GF-D8 (cell line): ENCODE measurements around the gene EHD4.

Experiments used
- DNase-seq: peaks from one replicate; lab custom pipeline; 2025; lab: John Stamatoyannopoulos, UW

EHD4 gene

DNA sequence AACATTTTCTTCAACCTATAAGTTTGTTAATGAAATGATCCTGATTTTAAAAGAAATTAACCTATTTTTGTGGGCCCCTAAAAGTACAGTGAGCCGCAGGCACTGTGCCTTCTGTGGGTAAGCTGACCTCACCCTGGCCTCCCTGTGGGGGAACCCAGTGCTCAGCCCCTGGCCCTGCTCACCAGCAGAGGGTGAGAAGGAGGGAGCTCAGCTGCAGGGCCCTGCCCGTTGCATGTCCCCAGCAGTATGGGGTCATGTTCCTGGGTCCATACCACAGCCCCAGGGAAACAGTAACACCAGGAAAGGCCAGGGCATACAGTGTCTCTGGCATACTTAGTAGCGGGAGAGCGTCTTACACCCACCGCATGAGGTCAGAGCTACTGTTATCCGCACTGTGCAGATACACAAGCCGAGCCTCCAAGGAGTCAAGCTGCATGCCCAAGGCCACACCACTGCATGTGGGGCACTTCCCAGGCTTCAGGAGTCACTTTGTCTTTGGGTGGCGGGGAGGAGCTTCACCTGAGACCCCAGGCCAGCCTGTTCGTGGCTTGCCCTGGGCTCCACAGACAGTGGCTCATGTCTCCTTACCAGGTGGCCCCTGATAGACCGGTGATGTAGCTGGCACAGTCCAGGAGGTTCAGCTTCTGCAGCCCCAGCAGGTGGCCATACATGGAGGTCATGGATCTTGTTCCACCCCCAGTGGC is 22.6 kb upstream of the EHD4 start:
- no peak for DNase-seq

DNA sequence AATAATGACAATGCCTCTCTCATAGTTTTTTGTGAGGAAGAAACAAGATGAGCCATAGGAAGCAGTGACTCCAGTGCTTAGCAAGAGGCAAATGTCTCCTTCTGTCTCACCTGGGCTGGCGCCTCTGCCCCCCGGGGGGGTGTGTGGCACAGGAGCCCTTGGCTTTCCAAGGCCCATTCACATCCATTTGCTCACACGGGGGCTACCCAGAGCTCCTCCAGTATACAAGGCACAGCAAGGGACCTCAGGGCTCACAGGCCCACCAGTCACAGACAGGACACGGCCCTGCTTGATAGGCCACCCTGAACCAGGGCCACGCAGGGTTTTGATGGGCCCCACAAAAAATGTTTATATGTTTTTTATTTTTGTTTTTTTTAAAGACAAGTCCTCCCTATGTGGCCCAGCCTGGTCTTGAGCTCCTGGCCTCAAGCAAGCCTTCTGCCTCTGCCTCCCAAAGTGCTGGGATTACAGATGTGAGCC is 21.9 kb upstream of the EHD4 start:
- DNase-seq, result no peak

DNA sequence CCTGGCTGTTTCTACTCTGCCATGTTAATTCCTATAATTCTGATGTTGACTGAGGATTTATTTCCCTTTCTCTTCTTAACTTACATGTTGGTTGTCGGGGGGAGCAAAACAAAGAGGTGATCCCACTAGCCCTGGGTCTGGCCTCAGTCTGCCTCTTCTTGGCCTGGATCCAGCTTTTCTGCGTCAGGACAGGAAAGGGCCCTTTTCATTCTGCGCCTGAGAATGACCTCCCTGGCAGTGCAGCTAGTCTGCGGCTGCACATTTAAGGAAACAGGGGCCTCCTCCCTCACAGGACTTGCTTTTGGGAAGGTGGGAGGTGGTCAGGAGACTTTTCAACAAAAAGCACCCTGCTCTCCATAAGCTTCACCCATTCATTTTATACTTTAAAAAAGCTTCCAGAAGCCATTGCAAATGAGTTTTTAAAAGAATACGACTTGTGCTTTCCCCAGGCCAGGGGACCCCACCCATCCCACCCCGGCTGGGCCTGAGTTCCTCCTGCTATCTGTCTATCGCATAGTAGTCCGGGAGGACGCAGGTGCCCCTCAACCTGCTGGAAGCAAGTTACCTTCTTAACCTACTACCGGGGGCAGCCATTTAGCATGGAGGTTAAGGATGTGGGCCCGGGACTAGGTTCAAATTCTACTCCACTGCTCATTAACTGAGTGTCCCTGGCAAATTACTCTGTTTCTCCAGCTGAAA is 21.3 kb upstream of the EHD4 start:
- DNase-seq, result no peak

DNA sequence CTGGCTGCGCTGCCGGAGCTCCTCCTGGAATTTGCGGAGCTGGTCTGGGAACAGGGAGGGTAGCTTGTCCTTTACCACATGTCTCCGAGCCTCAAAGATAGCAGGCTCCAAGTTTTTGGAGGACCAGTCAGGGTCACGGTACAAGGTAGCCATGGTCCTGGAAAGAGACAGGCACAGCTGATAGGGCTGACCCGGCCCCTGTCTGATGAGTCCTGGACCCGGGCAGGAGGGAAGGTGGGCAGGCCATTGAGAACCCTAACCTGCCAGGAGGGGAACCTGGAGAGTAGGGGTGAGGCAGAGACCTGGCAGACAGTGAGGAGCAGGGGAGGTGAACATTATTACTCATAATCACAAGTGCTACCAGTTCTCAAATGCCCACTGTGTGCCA is 20.4 kb upstream of the EHD4 start:
- DNase-seq, result no peak

DNA sequence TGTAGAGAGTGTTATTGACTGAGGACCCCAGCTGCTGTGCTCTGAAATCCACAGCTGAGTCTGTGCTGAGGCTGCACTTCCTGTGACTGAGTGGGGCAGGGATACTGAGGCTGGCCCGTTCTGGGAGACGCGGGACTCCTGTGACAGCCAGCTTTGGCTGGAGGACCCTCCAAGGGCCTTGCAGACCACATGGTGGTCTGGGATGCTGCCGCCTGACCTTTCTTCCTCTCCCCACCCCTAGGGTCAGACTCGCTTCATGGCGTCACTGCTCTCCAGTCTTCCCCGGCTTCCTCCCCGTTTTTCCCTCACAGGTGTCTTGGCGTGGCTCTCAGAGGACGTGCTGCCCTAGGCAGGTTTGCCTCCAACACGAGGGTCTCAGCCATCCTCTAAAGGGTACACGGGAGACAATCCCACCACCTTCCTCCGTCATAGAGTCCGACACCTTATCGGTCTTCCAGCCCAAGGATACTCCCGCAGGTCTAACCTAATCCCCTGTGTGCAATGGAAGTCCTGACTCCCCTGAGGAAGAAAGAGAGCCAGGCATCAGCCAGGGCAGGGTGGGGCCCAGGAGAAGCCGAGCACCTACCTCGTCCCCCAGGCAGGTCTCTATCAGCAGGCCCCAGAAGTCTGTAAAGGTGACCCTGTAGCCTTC is 19.9 kb upstream of the EHD4 start:
- DNase-seq, result no peak

DNA sequence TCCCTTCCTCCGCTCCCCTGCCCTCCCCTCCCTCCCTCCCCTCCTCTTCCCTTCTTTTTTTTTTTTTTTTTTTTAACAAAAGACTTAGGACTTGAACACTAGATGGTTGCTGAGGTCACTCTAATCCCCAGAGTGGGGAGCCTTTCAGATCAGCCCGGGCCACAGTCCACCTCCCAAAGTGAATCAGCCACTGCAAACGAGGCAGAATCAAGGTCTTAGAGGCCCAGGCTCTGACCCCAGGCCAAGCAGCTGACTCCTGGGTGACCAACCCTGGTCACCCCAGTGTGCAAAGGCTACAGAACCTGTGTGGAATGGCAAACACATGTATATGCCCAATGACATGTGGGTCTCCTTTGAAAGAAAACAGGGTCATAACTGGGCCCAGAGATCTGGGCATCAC is 18.3 kb upstream of the EHD4 start:
- DNase-seq, result no peak

DNA sequence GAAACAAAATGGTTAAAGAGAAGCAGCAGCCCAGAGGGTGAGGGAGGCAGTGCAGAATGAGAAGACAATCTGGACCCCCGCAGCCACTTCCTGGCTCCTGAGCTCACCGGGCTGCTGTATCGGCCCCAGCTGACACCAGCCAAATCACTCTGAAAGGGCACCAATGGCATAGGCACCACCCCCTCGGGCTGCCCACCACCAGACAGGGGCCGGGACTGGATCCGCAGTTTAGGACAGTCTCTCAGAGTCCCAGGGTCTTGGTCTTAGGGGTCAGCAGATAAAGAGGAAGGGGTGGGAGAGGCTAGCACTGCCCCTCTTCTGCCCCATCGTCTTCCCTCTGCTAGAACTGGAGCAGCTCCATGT is 17.9 kb upstream of the EHD4 start:
- DNase-seq, result no peak

DNA sequence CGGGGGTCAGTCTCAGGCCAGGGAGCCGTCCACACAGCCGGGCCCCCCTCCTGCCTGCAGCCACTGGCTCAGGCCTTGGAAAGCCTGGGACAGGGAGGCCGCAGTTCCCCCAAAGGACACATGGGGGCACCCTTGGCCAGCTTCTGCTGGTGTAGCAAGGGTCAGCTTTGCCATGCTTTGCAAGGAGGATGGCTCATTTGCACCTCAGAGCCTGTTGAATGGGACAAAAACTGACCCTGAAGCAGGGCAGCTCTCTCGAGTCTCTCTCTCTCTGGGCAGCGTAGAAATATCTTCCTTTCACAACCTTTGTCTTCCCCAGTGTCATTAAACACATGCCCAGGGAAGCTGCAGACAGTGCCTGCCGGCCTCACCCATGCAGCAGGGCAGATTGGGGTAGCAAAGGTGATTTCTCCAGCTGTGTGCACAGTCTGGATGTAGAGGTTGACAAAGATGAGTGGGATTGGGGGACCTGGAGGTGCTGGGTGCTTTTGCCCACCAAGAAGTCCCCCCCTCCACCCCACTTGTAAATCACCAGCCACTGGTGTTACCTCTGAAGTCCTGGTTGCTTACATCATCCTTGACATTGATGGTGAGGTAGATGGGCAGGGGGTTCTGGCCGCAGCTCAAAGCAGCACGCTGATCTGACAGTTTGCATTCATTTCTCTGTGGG is 17.4 kb upstream of the EHD4 start:
- no peak for DNase-seq

DNA sequence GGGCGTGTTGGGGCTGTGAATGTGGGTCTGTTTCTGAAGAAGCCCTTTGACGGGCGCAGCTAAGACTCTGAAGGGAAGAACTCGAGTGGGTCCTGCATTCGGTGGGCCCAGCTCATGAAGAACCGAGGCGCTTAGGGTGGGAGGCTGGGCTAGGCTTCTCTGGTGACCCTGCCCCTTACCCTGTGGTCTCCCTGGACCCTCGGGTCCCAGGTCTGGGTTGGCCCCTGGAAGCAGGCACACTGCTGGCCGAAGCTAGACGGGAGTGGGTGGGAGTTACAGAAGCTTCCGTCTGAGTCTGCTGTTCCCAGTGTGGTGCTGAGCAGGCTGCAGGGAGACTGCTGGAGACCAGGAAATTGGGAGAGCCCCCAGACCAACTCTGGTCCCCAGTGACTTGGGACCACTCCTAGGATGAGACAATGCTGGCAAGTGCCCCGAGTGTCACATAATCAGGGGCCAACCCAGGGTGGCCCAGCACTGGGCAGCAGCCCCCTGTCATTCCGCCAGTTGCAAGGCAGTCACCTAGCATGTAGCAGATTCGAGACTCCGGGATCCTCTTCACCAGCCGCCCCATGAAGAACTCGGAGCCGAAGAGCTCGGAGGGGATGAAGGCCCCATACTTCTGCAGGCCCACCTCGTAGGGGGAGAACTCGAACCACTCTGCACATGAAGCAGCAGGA is 16.7 kb upstream of the EHD4 start:
- no peak for DNase-seq

DNA sequence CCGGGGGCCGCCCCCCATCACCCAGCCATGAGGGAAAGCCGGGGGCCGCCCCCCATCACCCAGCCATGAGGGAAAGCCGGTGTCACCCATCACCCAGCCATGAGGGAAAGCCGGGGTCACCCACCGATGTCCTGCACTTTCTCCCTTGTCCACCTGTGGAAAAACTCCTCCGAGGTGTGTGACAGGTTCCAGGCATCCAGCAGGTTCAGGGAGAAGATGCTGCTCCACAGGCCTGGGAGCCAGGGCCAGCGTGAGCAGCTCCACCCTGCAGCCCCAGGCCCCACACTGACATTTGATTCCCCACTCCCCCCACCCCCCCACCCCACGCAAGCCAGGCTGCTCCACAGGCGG is 15.5 kb upstream of the EHD4 start:
- no peak for DNase-seq

DNA sequence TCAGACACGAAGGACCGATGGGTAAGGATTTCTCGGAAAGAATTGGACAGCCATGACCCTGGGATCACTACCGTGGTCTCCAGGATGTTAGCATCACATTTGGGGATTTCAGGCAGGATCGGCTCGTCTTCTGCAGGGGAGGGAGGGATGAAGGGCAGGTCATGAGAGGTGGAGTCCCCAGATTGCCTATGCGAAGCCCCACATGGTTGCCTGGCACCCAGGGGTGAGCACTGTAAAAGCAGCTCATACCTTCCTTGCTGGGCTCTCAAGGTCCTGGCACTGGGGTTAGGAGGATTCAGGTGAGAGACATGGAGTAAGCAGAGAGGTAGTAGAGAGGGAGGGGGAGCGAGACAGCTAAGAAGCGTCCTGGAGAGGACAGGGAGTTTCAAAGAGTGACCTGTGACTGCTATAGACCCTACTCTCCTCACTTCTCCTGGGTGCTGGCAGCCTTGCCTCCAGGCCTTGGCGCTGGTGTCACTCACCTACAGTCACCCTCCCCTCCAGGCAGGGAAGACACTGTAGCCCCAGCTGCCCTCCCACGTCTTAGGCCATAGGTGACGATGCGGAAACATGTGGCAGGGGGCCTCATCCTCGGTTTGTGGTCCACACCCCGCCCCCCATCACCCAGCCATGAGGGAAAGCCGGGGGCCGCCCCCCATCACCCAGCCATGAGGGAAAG is 15.0 kb upstream of the EHD4 start:
- no peak for DNase-seq

DNA sequence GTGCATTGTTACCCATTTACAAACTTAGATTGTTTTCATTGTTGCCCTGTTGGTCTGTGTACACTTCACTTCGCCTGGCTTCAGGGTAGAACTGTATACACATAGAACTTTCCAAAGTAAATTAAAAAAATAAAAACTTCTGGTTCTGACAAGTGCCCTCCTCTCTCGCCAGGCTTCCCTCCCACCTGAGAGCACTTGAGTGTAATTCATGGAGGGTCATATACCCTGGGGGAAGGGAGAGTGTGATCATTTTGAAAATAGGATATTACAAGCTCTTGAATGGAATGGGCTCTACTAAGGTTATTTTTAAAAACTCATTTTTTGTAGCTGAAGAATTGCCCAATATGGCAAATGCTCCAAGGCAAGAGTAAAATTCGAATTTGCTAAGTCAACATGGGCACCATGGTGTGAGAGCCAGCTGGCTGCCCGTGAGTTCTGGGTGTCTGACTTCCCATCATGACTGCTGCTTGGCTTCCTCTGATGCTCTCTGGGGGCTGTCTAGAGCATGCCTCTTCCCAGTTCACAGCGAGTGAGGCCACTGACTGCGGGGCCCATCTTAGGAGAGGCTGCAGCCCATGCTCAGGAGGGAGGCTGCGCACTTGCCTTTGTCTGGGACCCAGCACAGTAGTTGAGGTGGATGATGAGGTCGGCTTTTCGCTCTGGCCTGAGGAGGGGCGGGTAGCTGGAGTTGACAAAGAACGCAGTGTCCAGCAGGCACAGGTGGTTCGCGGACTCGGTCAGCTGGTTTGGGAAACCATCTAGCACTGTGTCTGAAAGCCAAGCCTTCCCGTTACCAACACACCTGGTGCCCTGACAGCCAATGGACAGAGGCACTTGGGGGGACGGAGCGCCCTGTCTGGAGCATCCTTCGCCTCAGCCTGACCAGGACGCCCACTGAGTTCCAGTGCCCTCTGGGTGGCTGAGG is 13.1 kb upstream of the EHD4 start:
- DNase-seq, result no peak

DNA sequence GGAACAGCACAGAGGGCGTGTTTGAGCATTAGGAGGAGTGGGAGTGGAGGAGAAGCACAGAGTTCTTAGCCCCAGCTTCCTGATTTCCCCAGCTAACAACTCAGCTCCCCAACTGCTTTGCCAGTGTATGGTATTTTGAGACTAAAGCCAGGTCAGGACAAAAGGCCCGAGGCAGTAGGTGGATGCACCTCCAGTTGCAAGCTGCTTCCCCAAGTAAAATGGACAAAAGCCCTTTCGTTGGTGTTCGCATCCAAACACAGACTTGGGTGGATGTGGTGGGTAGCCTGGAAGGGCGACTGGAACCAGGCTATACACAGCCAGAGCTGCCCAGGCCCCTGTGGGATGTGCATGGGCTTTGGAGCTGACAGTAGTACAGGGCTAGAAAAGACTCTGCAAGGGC is 12.3 kb upstream of the EHD4 start:
- no peak for DNase-seq

DNA sequence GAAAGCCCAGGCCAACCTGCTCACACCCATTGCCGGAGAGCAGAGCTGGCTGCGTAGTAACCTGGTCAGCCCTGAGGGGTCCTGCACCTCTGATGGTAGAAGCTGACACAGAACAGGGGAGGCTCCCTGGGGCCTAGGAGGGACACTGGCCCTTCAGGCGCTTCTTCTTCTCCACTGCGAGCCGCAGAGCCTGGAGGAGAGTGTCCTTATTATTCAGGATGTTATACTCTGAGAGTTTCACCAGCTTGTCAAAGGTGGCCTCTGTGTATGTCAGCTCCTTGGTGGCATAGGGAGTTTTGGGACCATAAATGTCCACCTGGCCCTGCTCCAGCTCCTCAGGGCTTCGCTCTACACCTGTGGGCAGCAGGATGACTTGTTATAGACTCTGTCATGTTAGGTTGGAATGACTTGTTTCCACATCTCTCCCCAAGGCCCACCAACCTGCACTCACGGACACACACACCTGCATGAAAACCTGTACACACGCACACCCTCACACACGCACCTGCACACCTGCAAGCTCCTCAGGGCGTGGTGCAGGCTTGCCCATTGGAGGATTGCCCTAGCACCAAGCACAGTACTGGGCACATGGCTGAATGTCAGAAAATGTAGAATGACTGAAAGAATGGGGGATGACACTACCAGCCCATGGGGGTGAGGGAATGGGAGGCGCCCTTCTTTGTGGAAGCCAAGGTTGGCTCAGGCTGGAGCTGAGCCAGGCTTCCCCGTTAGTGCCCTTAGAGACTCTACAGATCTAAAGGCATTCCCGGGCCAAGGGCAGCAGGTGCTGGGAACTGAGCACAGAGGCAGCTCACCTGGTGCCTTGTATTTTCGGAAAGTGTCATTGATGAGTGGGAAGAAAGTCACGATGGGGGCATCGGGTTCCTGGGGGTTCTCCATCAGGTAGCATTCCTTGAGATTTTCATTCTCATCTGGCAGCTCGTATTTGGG is 11.5 kb upstream of the EHD4 start:
- DNase-seq, result no peak

DNA sequence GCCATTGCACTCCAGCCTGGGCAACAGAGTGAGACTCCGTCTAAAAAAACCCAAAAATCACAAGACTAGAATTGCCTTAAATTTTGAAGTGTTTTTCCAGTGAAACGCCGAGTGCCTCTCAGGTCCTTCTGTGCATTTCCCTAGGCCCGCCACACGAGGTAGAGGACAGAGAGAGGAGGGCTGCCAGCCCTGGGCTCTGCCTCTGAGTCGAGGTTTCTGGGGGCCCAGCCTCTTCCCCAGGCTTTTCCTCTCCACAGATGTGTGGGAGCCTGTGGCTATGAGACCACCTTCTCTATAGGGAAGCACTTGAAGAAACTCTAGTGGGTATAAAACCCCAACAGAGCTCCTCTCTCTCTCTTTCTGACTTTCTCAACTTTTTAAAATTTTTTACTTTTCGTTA is 10.9 kb upstream of the EHD4 start:
- DNase-seq, result no peak

DNA sequence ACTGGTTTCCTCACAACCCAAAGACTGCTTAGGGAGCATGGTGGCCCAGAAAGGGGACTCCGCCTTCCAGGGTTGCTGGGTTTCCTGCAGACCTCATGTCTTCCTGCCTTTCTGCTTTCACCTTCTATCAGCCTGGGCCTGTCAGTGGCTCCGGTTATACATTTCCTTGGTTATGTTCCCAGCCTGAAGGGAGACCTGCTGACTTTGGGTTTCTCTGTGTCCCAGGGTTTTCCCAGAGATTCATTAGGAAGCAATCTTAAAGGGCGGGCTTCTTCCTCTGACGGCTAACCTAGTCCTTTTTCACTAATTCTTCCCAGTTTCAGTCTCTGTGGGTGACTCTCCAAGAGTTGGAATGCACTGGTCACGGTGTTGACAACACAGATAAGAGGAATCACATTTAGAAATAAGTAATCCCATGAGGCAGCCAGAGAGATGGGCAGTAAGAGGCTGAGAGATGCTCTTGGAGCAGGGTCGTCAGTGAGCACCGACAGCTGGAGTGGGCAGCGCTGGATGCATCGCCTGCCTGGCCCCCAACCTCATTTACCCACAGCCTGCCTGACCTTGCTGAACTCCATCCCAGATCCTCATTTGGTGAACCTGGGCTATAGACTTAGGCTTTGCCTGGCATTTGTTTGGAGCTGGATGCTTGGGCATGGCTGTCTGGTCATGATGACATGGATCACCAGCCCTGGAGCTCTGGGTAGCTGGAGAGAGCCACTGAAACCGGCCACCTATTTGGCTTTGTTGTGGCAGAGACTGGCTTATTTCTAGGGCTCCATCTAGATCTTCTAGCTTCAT is 10.0 kb upstream of the EHD4 start:
- DNase-seq, result no peak

DNA sequence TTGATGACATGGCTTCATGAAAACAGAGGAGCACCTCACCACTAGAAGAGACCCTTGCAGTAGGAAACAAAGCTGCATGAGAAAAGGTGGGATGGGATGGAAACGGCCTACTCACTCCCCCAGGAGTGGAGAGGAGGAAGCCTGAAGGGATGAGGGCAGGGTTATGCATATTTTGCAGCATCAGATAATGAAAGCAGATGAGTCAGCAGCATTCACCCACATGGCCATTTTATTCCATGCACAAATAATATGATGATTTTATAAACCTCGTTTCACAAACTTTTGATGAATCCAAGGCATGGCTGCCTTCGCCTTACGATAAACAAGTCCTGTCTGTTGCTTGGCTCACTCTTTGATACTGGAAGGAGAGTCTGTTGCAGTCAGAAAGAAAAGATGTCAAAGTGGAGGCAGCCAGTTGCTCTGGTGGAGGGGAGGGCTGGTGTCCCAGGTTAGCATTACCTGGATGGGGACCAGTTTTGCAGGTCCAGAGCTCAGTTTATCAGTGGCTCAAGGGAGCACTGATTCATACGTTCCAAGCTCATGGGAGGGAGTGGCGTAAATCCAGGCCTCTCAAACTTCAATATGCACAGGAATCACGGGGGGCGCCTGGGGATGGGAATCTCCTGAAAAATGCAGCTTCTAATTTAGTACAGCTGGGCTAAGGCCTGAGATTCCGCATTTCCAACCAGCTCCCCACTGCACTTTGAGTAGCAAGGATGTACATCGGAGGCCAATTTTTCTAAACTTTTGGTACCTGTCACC is 9.2 kb upstream of the EHD4 start:
- no peak for DNase-seq
